A673 (cell line): ENCODE data around the gene CREB3L4.

Source experiments
- EZH2 ChIP-seq: fragments of 200-600 bp; sonication (generic); IDR thresholded peaks from 2 replicates; pipeline ENCODE4 v1.6.1; 2017; ENCODE audit warnings: borderline replicate concordance, low read depth, mild to moderate bottlenecking, mixed read lengths, antibody characterized with exemption, low read length; ENCODE audit not compliant: poor library complexity, severe bottlenecking
- TF ChIP-seq, protein P1 (sequence below): fragments of 300-800, 200-600 bp; sonication (generic); conservative IDR thresholded peaks from 2 replicates; pipeline ENCODE4 v1.5.1; 2017; ENCODE audit warnings: low read depth, mild to moderate bottlenecking, antibody characterized with exemption, low read length, moderate library complexity, mixed read lengths

DNA sequence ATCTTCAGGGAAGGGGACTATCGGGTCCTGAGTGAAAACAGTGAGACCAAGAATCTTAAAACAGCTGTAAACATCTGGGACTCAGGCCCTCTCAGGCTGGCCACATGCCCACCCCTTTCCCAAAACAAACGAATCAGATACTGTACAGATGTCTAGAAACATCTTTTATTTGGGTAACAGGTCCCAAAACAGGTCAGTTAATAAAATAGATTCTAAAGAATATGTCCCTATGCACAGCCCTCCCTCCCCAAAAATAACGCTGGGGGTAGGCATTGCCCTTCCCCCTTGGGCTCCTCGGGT is 8.8 kb upstream of the CREB3L4 start:
- TF ChIP-seq, protein P1, sequence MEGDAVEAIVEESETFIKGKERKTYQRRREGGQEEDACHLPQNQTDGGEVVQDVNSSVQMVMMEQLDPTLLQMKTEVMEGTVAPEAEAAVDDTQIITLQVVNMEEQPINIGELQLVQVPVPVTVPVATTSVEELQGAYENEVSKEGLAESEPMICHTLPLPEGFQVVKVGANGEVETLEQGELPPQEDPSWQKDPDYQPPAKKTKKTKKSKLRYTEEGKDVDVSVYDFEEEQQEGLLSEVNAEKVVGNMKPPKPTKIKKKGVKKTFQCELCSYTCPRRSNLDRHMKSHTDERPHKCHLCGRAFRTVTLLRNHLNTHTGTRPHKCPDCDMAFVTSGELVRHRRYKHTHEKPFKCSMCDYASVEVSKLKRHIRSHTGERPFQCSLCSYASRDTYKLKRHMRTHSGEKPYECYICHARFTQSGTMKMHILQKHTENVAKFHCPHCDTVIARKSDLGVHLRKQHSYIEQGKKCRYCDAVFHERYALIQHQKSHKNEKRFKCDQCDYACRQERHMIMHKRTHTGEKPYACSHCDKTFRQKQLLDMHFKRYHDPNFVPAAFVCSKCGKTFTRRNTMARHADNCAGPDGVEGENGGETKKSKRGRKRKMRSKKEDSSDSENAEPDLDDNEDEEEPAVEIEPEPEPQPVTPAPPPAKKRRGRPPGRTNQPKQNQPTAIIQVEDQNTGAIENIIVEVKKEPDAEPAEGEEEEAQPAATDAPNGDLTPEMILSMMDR, result no peak
- TF ChIP-seq EZH2, result no peak
